NCI-H1048 (cell line): ENCODE data around the gene CRK.
"Not testable (repeated sequence)": the region's sequence is repeated elsewhere in the genome, so short reads cannot be mapped to it uniquely, and the experiment has no call there.

Experiments used
- DNase-seq: peaks from one replicate; lab custom pipeline; 2025; lab: John Stamatoyannopoulos, UW

Gene CRK

GRCh38 chr17:1467898-1468492 lies 12.0 kb upstream of the CRK start:
- DNase-seq, result no peak

- no peak for DNase-seq
Measured at GRCh38 chr17:1467258-1467657, 11.2 kb upstream of the CRK start.

GRCh38 chr17:1464186-1464585 lies 8.2 kb upstream of the CRK start:
- DNase-seq, result no peak

- DNase-seq, result no peak
Measured at GRCh38 chr17:1462164-1463112, 6.4 kb upstream of the CRK start.

GRCh38 chr17:1461198-1461944 lies 5.3 kb upstream of the CRK start:
- no peak for DNase-seq

GRCh38 chr17:1460233-1460632 lies 4.2 kb upstream of the CRK start:
- DNase-seq, result no peak

- no peak for DNase-seq
Measured at GRCh38 chr17:1455291-1455796, 688 bp downstream of the CRK start.

GRCh38 chr17:1454541-1454940 lies 1.5 kb downstream of the CRK start:
- no peak for DNase-seq

- DNase-seq, result not testable (repeated sequence)
Measured at GRCh38 chr17:1453694-1454093, 2.3 kb downstream of the CRK start.

GRCh38 chr17:1452836-1453235 lies 3.2 kb downstream of the CRK start:
- DNase-seq, result no peak

- not testable (repeated sequence) for DNase-seq
Measured at GRCh38 chr17:1450261-1450660, 5.8 kb downstream of the CRK start.

- no peak for DNase-seq
Measured at GRCh38 chr17:1449412-1449967, 6.5 kb downstream of the CRK start.

- no peak for DNase-seq
Measured at GRCh38 chr17:1447052-1447451, 9.0 kb downstream of the CRK start.

- no peak for DNase-seq
Measured at GRCh38 chr17:1446201-1446600, 9.8 kb downstream of the CRK start.

GRCh38 chr17:1445695-1446094 lies 10.3 kb downstream of the CRK start:
- DNase-seq, result not testable (repeated sequence)

GRCh38 chr17:1442721-1443120 lies 13.3 kb downstream of the CRK start:
- DNase-seq, result not testable (repeated sequence)

- no peak for DNase-seq
Measured at GRCh38 chr17:1442187-1442586, 13.8 kb downstream of the CRK start.

- DNase-seq, result no peak
Measured at GRCh38 chr17:1440921-1441320, 15.1 kb downstream of the CRK start.

- no peak for DNase-seq
Measured at GRCh38 chr17:1438593-1439083, 17.4 kb downstream of the CRK start.

GRCh38 chr17:1435326-1435725 lies 20.7 kb downstream of the CRK start:
- DNase-seq, result no peak

GRCh38 chr17:1434150-1434549 lies 21.9 kb downstream of the CRK start:
- DNase-seq, result no peak

GRCh38 chr17:1431631-1432104 lies 24.4 kb downstream of the CRK start:
- DNase-seq, result no peak
